ENCODE data around the gene PLCH1.

PLCH1 gene

DNA sequence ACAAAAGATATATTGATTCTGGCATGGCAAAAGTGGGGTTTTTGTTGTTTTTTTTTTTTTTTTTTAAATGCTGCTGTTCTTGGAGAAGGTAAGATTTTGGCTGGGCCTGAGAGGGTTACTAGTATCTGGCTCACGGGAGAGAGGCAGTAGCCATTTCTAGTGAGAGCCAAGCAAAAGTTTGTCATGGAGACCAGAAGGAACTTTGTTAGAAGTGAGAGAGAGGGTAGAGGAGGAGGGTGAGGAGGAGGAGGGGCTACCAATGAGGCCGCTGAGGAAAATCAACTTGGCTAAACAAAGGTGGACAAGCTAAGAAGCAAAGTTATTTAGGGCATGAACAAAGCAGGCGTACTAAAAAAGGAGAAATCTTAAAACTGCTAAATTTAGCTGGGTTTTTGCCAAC is 402.5 kb downstream of the PLCH1 start:
- DNase-seq (ENCODE audit: low spot score) = no peak

DNA sequence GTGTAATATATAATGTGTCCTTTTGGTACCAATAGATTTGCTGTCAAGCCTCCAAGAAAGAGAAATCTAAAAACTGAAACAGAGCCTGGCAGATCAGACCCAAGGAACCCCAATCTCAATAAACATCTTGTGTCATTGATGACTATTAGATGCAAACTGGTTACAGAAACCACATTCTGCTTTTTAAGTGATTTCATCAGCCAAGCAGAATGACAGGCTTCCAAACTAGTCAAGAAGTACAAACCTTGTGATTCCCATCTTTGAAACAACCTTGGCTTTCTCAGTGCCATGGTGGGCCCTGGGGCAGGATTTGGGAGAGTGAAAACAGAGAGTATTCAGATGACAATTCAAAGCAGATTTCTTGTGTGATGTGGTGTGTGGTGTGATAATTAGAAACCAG is 405.8 kb downstream of the PLCH1 start:
- no peak for DNase-seq (ENCODE audit: low spot score)

DNA sequence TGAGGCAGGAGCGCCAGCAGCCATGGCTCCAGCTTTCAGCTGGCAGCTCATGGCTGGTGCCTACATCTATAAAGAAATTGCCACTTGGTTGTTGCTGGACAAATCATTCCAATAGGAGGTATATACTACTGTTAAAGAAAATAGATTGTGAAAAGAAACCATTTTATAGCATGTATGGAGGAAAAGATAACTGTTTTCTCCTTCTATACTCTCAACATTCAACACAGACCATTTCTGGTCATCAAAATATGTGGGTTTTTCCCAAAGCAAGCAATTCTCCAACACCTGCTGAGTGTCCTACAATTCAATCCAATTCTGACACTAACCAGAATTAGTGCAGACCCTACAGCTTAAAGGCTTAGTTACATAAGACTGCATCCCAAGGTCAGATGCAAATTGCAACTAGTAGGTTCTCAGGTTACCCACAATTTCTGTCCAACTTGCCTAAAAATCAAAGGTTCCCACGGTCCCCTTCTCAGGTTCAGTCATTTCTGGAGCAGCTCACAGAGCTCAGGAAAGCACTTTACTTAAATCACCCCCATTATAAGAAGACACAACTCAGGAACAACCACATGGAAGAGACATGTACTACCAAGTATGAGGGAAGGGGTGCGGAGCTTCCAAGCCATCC is 409.0 kb downstream of the PLCH1 start:
- DNase-seq (ENCODE audit: low spot score) = no peak

DNA sequence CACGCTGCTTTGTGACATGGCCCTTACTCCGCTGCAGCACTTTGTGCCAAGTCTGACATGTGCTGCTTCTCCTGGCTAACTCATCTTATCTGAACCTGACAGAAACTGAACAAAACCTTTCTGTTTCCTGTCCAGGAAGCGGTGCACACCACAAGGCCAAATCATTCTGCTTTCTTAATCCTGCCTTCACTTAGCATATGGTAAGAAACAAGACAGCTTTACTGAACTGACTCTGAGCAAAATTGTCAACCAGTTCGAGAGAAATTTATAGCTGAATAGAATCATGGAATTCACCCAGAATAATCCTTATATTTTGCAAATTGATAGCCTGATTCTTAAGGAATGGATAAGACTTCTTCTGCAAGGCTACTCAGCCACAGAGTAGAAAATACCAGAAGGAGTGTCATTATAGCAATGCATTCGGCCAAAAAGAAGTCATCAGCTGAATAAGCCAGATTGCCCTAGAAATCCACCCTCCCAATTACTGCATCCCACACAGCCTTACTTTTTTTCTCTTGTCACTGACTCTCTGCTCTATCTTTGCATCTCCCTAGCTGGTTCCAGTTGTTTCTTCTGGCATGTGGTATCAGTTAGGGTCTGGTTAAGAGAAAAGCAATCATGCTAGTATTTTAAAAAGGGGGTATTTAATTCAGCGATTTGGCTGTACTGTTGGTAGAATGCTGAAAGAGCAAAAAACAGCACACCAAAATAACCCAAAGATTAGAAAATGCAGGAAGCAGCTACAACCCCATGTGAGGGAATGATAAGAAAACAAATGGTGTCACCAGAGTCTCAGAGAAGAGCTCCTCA is 409.8 kb downstream of the PLCH1 start:
- no peak for DNase-seq (ENCODE audit: low spot score)

DNA sequence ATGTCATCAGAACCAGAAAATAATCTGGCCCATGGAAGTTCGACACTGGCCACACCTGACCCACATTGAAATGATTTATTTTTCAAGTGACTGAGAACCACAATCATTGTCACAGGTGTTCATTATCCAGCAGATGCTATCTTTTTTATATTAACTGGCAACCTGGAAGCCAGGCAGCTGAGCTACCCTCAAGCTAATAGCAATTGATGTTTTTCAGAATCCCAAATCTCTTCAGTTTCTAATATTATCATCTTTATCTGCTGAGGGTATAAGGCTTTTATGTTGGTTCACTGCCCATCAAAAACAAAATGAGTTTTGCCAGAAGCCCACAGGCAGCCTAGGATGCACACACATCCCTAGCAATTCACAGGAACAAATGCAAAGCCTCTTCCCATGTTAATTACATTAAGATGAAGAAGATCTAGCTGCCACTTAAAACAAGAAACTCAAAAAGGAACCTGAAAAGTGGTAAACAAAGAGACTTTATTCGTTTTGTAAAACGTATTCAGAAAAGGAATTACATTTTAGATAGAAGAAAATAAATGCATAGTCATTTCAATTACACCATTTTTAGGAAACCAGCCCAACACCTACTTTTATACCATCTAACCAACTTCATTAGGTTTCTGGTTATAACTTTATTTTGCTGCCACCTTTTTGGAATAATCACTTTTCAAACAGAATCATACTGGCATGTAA is 410.5 kb downstream of the PLCH1 start:
- no peak for DNase-seq (ENCODE audit: low spot score)

DNA sequence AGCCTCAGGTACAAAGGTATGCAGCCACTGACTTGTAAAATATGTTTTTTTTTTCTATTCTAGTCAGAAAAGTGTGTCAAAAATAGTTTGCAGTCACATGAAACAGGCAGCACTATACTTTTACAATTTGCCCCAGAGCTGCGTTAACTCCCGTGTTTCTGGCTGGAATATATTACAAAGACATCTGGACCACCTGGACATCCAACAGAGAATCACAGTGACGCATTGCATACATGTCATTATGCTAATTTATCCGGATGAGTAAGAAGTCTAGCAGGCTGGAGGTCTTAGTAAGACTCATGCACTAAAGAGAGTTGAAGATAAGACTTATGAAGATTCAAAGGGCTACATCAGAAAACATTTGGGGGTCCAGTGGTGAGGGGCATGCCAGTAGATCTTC is 412.2 kb downstream of the PLCH1 start:
- DNase-seq (ENCODE audit: low spot score) = no peak

DNA sequence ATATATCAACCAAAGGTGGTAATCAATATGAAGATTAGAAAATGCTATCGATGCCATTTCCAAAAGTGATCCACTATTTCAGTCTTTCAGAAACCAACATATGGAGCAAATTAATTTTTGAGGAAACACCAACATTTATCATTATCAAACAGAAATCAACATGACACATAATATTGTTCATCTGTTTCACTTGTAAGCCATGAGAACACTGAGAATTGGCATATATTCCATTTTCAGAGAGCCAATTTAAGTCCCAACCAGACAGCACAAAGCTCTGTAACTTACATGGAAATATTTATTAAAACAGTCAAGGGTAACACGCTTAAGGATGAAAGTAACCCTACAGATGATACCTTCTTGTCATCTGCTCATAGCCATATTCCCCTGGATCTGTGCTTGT is 413.8 kb downstream of the PLCH1 start:
- DNase-seq (ENCODE audit: low spot score) = no peak

DNA sequence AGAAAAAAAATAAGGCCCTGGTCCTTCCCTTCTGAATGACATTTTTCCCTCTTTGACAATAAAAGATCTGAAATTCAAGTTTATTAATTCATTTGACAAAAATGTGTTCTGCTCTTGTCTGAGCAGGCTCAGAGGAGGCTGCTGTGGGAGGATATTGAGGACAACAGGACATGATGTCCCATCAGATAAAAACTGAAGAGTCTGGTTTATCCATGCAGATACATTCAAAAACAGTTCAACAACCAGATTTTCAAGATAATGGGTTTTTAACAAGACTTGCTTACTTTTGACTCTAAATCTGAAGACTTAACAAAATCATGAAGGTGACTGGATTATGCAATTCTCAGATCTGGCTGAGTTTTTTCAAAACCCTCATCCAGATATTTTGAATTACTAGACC is 414.5 kb downstream of the PLCH1 start:
- no peak for DNase-seq (ENCODE audit: low spot score)

DNA sequence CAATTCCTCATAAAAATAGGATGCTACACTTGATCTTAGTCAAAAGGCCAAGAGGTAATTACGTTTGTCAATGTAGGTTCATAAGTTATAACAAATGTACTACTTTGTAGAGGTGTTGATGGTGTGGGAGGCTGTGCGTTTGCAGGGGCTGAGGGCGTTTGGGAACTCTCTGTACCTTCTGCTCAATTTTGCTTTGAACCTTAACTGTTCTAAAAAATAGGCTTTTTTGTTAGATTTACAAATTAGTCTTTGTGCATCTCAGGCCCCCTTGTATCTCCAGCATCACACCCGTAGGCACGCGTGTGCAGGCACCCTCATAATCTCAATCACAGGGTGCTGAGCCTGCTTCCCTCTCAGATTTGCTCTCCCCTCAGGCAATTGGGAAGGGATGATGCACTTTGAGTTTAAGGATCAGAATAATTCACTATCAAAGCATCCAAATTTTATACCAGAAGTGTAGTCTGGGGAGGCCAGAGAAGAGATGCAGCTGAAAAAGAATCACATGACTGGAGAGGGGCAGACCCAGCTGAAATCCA is 415.3 kb downstream of the PLCH1 start:
- no peak for DNase-seq (ENCODE audit: low spot score)

DNA sequence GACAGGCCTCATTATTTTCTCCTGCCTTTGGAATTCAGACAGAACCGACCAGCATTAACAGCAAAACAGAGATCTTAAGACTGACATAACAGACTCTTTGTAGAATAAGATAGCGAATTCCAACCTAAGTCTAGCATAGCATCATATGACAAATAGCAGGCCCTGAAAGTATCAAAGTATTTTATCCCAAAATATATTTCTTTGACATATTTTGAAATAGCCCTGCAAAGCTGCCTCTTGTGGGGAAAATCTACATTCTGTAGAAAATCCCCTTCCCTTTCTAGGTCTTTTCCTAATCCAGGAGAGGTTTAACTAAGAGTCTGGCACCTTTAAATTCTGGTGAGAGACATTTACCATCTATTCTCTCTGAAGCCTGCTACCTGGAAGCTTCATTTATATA is 417.0 kb downstream of the PLCH1 start:
- DNase-seq (ENCODE audit: low spot score) = no peak

DNA sequence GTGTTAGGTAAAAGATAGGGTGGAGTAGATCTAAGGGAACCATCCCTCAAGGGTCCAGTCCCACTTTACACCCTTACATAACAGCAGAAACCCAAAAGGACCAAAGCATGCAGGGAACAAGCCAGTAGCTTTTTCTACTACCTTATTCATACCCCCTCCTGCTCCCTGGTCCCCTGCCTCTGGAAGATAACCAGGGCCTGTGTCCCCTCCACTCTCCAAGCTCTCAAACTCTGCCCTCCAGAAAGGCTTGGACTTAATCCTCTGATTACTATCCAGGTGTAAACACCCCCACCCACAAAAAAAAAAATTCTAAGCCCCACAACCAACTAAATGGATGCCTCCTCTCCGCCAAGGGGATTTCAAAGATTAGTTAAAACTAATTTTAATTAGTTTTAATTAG is 417.4 kb downstream of the PLCH1 start:
- no peak for DNase-seq (ENCODE audit: low spot score)

DNA sequence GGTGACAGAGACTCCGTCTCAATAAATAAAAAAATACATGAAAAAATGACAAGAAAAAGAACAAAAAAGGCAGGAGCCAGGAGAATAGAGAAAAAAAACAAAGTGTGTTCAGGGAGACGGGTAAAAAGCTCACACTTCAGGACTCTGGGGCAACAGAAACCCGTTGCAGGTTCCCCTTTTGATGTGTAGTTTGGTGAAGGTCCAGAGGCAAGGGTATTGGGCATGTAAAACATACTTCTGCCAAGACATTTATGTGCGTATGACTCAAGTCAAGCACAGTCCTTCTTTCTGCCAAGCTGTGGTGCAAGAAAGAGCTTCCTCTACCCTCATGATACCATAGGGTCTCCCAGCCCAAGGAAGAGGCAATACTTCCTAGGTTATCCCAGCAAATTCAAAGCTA is 418.0 kb downstream of the PLCH1 start:
- DNase-seq (ENCODE audit: low spot score) = no peak

DNA sequence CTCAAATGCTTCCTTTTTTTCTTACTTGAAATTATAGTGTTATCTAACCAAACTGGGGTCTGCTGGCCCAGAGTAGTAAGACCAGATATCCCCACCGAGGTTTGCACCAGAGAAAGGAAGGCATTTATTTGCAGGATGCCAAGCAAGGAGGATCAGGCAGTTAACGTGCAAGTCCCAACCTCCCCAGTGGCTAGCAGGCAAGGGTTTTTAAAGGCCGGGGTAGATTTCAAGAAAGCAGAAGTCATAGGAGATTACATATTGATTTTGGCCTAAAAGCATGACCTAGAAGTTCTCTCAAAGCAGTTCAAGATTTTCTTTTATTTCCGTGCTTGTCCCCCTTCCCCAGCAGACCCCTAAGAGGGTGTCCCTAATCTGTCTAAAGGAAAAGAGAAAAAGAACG is 418.6 kb downstream of the PLCH1 start:
- no peak for DNase-seq (ENCODE audit: low spot score)

Measured in RKO (cell line).